Osteocyte (in vitro differentiated cells): Measurements from ENCODE around the gene GTPBP4. TPM values are rescaled to one million over a fixed set of nuclear protein-coding genes. Genes with fewer than 3 reads are reported as not detected.

ENCODE experiments used
- DNase-seq: peaks from one replicate; pipeline ENCODE4 v3.0.0; 2021; ENCODE audit warnings: mixed read lengths; ENCODE audit not compliant: unreplicated experiment; ENCODE audit errors: extremely low spot score
- H3K27ac Mint-ChIP-seq: one replicate; pipeline ENCODE4 v1.8.0; 2021; ENCODE audit warnings: mild to moderate bottlenecking, mixed read lengths; ENCODE audit not compliant: unreplicated experiment
- H3K27me3 Mint-ChIP-seq: one replicate; pipeline ENCODE4 v1.8.0; 2021; ENCODE audit warnings: mixed read lengths; ENCODE audit not compliant: unreplicated experiment
- H3K36me3 Mint-ChIP-seq: one replicate; pipeline ENCODE4 v1.8.0; 2021; ENCODE audit warnings: mixed read lengths; ENCODE audit not compliant: unreplicated experiment
- H3K4me1 Mint-ChIP-seq: one replicate; pipeline ENCODE4 v1.8.0; 2021; ENCODE audit warnings: mixed read lengths; ENCODE audit not compliant: unreplicated experiment
- H3K4me3 Mint-ChIP-seq: one replicate; pipeline ENCODE4 v1.8.0; 2021; ENCODE audit warnings: mild to moderate bottlenecking, moderate library complexity, mixed read lengths; ENCODE audit not compliant: unreplicated experiment
- H3K9me3 Mint-ChIP-seq: one replicate; pipeline ENCODE4 v1.8.0; 2021; ENCODE audit warnings: mixed read lengths; ENCODE audit not compliant: unreplicated experiment
- CTCF ChIP-seq: fragments of 200-600 bp; sonication (generic); IDR thresholded peaks from 2 replicates; pipeline ENCODE4 v1.5.0; 2021; ENCODE audit warnings: antibody characterized with exemption, mild to moderate bottlenecking, moderate library complexity
- total RNA-seq: library from RNA; stranded (reverse); gene quantifications from 2 replicates; pipeline ENCODE4 v1.2.1, GENCODE V29; 2021

GTPBP4 gene
- total RNA-seq, 1 donor from 2014 or later, result 53.7 TPM

- peaks cover 12% of the 10 kb centered on the region for H3K36me3 Mint-ChIP-seq
- peaks cover 40% of the 10 kb centered on the region for H3K4me1 Mint-ChIP-seq
- no peaks in the 10 kb centered on the region for H3K27me3 Mint-ChIP-seq
- peak within 1 kb of the TSS; percentile 95 for H3K4me3 Mint-ChIP-seq
- no peak for TF ChIP-seq CTCF
- no peaks in the 10 kb centered on the region for H3K9me3 Mint-ChIP-seq
- peak within 1 kb of the TSS; percentile 96 for H3K27ac Mint-ChIP-seq
- DNase-seq, result peak; percentile 93
Measured at GRCh38 chr10:1056326-1057105, 68.3 kb downstream of the GTPBP4 start, which contains the start of gene WDR37. WDR37 (plus strand) TSS chr10:1056385; CDS start chr10:1072156, 15,771 bp downstream.

- Mint-ChIP-seq H3K36me3 (peaks cover 12% of the 10 kb centered on the region), H3K27me3 (no peaks in the 10 kb centered on the region), H3K27ac (peak overlapping the region; percentile 76), H3K9me3 (no peaks in the 10 kb centered on the region), H3K4me3 (peak overlapping the region; percentile 87), H3K4me1 (peaks cover 43% of the 10 kb centered on the region)
- TF ChIP-seq CTCF, result no peak
- no peak for DNase-seq
Measured at GRCh38 chr10:1057106-1057657, 68.9 kb downstream of the GTPBP4 start.

- H3K9me3 Mint-ChIP-seq, result no peaks in the 10 kb centered on the region
- H3K36me3 Mint-ChIP-seq, result peaks cover 8% of the 10 kb centered on the region
- no peaks in the 10 kb centered on the region for H3K27me3 Mint-ChIP-seq
- H3K27ac Mint-ChIP-seq, result no peak overlapping the region
- no peak for TF ChIP-seq CTCF
- no peak for DNase-seq
- peaks cover 41% of the 10 kb centered on the region for H3K4me1 Mint-ChIP-seq
- peak overlapping the region; percentile 87 for H3K4me3 Mint-ChIP-seq
Measured at GRCh38 chr10:1058017-1058416, 69.8 kb downstream of the GTPBP4 start.

- H3K36me3 Mint-ChIP-seq, result peaks cover 12% of the 10 kb centered on the region
- no peak overlapping the region for H3K27ac Mint-ChIP-seq
- H3K4me1 Mint-ChIP-seq, result peaks cover 28% of the 10 kb centered on the region
- H3K4me3 Mint-ChIP-seq, result no peak overlapping the region
- DNase-seq, result no peak
- H3K27me3 Mint-ChIP-seq, result no peaks in the 10 kb centered on the region
- no peaks in the 10 kb centered on the region for H3K9me3 Mint-ChIP-seq
- TF ChIP-seq CTCF, result no peak
Measured at GRCh38 chr10:1059902-1060301, 71.7 kb downstream of the GTPBP4 start.
